NCI-H2227 treated with DMSO at 0.1 percent for 48 hours (cell line): ENCODE measurements around the gene EMX1.

ENCODE experiments used
- DNase-seq: peaks from one replicate; lab custom pipeline; 2025; lab: John Stamatoyannopoulos, UW

Gene EMX1

DNA sequence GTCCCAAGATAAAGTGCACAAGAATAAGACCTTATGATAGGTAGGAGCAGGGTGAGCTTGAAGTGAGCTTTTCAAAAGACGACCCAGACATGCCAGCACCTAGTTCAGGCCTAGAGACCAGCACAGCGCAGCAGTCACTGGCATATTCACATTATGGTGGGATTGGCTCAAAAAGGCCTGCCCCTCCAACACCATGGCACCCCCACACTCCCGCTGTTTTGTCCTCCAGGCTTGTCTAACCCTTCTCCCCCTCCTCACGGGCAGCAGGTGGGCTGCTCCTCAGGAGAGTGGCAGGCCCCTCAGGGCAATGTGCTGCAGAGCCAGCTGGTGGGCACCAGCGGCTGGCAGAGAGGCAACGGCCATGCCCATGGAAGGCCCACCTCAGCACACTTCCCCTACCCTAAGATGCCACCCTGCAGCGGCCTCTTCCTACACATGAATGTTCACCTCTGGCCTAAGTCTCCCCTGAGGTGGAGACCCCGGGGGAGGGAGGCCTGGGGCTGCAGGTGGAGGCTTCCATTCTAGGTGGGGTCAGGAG, 25.6 kb downstream of the EMX1 start:
- DNase-seq, result no peak

DNA sequence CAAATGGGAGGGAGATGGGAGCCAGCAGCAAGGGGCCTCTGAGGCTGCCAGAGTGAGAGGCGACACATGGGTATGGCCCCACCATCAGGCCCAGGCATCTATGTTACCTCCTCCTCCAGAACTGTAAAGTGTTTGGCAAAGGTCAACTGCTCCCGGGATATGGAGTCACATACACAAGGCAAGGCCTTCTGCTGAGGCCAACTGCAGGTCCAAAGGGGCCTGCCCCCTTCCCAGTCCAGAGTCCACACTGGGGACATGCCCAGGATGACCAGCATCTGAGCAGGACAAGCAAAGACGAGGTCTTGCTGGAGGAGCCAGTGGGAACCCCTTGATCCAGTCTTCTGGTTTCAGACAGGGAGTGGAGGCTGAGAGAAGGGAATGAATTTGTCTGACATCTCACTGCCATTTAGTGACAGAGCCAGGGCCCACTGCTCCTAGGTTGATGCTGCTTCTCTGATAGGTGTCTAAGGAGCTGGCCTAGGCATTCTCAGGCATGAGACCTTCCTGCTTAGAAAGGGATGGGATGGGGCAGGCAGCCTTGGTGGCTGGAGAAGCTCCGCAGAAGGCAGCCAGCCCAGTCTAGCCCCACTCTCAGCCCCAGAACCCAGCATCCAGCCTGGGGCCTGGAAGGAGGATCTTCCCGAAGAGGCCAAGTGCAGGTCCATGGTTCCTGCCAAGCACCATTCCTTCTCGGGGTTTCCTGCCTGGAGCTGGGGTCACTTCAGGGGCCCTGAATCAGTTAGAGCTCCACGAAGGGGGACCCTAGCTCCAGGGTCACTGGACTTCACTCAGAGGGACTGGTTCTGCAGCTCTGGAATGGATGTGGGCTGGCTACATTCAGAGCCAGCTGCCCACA, 26.4 kb downstream of the EMX1 start:
- DNase-seq, result no peak

DNA sequence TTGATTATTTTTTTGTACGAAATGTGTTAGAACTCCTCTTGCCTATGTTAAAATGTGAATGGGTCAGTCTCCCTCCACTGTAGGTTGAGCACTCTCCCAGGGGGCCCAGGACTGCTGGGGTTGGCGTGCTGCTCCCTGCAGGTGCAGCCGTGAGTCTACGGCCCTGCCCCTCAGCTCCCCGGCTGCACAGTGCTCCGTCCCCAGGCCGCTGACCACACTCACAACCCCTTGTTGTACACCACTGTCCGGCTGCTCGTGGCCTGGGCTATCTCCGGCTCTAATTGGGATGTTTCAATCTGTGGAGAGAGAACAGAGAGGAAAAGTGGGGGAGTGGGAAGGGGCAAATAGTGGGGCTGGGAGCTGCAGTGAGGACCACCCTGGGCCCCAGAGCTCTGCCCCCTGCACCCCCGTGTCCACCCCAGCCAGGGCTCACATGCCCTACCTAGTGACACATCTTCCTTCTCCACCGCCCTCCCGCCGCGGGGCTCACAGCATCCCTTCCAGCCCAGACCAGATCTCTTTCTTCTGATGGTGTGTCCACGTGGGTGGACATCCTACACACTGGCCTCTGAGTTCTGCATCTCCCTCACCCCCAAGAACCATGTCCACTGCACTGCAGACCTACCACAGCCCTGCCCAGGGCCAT, 27.6 kb downstream of the EMX1 start:
- DNase-seq, result no peak

DNA sequence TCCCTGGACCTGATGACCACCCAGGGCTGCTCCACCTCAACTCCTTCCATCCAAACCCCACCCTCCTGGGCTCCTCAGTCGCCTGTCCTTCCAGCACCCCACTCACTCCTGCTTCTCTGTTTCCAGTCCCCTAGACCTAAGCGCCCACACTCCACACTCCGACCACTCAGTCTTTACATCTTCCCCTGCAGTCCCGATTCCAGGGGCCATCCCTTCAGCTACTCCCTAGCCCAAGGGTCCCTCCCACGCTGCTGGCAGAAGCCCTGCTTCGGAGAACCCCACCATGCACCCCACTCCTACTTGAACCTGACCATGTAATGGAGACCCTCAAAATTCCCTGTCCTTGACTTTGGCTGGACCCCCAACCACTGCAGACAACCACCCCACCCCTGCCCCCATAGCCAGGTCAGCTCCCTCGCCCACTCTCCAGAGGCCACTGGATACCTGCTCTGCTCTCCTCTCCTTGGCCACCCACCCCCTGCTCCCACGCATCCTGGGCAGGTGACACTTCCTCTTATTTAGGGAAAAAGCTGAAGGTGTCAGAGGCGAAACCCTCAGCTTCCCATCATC, 28.2 kb downstream of the EMX1 start:
- DNase-seq, result no peak

DNA sequence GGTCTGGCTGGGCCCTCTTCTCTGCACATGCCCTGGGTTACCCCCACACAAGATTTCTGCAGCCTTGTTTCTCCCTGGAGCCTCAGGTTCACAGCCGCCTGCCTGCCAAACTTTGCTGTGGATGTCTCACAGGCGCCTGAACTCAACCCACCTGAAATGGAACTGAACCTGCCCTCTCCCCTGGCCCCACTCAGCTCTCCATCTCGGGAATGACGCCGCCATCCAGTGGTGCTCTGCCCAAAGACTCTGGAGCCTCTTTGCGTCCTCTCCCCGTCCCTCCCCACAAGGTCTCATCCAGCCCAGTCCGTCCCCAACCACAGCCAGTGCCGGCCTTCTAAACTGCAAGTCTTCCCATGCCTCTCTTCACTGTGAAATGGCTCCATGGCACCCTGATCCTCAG, 29.1 kb downstream of the EMX1 start:
- no peak for DNase-seq

DNA sequence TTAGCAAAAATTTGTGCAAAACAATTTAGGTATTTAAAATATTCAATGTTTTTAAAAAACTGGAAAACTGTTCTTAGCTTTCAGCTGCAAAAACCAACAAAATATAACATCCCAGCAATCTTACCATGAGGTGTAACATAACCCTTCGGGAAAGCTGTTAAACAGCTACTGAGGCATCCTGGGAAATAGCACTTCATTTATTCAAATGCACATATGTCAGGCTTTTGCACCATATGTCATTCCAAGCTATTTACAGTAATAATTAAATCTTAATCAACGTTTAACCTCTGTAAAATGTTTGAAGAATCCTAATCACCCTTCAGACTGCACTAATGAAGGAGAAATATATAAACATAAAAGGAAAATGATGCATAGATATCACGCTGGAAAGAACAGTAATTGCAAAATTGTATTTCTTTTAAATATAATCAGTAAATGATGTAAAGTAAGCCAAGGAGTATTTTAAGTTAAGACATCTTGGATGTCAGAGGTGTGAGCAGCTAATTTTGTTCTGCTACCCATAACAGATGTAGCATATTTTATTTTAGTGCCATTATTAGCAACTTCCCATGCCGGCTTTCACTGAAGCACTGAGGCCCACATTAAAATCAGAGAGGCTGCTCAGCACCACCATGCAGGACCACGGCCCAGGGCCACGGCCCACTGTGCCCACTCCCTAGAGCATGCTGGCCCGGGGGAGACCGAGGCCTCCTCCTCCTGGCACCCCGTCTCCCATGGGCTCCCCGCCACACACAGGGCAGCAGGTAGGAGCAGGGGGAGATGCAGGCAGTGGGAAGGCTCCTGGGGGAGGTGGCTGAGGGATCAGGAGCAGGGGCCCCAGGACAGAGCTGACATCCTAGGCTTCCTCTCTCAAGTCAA, 30.9 kb downstream of the EMX1 start:
- DNase-seq, result no peak

DNA sequence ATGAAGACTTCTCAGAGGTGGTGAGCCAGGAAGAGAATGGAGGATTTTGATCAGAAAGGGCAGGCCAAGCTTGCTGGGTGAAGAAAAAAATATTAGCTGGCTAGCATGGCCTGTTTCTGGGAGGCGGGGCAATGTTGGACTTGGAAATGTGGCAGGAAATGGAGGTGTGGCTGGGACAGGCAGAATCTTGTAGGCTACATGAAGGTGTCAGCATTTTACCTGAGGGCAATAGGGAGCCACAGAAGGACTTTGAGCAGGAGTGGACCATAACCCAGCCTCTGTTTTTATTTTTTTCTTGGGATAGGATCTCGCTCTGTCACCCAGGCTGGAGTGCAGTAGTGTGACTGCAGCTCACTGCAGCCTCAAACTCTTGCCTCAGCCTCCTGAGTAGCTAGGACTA, 31.7 kb downstream of the EMX1 start:
- DNase-seq, result no peak

DNA sequence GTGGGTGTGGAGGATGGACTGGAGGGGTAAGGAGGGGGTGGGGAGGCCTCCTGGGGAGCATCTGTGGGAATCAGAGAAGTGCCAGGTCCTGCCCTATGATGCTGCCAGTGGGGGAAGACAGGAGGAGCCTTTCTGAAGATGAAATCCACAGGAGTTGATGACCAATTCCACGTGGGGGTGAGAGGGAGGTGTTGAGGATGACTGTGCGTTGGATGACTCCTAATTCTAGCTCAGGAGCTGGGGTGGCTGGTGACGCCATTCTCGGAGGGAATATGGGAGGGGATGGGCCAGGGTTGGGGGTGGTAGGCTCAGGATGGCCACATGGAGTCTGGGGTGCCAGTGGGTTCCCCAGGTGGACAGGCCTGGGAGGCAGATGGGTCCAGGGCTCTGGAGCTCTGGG, 32.3 kb downstream of the EMX1 start:
- no peak for DNase-seq

DNA sequence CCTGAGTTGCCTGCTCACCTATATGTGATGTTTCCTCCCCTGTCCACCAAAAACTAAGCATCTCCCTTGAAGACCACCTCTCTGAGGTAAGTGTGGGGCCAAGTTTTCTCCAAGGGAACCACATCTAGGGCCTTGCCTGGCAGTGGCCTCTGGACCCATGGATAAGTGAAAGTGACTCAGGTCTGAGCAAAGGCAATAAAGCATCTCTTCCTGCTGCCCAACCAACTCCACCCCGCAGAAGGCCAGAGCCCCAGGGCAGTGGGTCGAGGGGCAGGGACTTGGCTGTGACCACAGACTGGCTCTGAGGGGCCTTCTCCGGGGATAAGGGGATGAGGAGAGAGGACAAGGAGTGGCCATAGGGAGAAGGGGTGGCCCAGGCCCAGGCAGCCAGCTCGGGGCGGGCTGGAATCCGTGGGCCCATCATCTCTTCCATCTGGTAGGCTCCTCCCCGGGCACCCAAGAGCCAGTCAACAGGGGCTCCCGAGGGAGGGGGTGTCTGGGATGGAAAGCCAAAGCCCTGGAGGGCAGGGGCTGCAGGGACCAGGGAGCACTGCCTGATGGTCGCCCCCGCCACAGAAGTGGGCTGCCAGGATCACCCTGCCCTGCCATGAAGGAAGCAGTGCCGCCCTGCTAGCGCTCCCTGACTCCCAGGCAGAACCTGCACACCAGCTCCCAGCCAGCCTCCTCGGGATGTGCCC, 33.4 kb downstream of the EMX1 start:
- DNase-seq, result no peak

DNA sequence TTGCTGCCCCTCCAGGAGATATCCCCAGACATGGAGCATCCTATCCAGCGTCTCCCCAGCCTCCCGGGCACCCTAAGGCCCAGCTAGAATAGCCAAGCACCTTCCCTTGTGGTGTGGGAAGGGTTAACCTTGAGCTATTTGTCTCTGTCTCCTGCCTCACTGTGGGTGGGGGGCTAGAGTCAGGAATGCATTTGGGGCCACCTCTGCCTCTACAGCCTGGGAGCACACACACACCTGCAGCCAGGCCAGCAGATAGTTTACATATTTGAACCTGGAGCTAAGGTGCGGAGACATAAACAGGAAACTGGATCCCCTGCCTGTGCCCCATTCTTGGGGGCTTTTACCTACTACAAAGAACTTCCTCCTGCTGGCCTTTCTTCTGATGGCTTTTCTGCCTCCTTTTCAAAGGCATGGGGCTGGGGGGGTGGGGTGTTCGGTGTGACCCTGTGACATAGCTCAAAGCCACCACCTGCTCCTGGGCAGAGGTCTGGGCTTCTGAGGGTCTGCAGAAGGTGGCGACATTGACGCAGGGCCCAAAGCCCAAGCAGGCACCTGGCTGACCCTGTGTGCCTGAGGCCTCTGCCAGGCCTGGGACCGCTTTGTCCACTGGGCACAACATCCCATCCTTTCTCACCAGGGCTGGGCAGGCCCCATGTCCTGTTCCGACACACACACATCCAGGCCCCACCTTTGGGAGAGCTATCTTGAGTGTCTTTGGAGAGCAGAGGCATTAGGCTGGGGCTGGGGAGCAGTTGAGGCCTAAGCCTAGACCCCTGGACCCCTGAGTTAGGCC, 34.2 kb downstream of the EMX1 start:
- no peak for DNase-seq

DNA sequence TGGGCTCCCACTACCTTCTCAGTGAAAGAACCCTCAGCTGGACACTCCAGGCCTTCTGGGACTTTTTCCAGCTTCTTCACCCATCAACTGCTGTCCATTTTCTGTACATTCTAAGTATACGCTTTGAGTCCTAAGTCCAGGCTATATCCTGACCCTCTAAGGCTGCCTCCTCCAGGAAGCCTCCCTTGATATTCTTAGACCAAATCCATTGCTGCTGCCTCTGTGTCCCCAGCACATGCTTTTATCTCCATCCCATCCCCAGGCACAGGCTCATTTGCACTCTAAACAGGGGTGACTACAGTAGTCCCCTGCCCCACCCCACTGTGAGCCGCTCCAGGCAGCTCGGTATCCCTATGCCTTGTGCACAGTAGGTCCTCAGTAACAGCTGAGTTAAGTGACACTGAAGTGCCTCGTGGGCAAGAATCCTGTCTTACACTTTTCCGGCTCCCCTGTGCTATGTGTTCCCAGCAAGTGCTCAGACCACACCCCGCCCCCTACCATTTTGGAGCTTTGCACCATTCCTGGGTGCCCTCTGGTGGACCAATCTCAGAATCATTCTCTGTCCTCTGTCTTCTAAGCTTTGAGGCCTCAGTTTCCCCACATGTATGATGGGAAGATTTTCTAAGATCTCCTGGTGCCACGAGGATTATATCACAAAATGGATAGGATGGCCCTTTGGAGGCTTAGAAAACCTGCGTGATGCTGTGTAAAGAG, 34.9 kb downstream of the EMX1 start:
- no peak for DNase-seq

DNA sequence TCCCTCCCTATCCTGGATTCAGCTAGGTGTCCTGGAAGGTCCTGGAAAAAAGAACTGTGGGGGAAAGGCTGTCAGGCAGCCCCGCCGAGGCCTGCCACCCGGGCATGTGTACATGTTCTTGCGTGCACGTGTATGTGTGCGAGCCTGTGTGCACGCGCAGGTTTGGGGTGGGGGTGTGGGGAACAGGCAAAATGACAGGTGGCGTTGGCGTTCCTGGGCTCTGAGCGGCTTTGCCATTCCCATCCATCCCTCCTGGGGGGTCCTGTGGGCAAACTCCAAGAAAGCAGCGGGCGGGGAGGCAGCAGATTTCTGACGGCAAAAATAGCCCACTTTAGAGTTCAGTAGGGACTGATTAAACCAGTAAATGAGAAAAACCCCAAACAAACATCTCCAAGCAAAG, 35.6 kb downstream of the EMX1 start:
- DNase-seq, result no peak

DNA sequence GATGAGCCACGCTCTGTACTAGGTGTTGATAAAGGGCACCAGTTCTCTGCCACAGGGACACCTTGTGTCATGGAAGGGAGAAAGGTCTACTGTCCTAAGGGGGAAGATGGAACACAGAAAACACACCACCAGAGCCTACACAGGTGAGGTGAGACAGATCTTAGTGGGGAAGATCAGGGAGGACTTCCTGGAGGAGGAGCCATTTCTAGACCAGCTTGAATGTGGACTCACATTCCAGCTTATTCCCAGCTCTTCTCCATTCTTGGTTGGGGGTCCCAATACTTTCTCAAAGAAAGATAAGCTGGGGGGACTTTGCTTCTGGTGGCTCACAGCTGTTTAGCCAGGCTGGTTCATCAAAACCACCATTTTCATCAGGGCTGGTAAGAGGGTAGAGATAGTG, 36.2 kb downstream of the EMX1 start:
- no peak for DNase-seq

DNA sequence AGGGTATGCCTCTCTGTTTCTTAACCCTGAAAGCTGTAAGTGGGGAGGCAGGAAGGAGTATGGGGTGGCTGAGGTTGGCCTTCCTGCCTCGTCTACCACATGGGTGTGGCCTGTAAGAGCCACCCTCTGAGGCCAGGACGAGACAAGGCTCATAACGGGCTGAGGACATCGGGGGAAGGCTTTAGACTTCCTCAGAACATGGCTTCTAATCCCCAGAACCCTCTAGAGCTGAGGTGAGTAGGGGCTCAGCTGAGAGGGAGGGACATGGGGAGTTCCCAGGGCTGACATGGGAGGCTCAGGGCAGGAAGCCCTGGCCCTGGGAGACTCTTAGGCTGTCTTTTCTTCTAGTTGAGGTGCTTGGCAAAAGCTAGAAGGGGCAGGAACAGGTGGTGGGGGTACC, 36.7 kb downstream of the EMX1 start:
- no peak for DNase-seq

DNA sequence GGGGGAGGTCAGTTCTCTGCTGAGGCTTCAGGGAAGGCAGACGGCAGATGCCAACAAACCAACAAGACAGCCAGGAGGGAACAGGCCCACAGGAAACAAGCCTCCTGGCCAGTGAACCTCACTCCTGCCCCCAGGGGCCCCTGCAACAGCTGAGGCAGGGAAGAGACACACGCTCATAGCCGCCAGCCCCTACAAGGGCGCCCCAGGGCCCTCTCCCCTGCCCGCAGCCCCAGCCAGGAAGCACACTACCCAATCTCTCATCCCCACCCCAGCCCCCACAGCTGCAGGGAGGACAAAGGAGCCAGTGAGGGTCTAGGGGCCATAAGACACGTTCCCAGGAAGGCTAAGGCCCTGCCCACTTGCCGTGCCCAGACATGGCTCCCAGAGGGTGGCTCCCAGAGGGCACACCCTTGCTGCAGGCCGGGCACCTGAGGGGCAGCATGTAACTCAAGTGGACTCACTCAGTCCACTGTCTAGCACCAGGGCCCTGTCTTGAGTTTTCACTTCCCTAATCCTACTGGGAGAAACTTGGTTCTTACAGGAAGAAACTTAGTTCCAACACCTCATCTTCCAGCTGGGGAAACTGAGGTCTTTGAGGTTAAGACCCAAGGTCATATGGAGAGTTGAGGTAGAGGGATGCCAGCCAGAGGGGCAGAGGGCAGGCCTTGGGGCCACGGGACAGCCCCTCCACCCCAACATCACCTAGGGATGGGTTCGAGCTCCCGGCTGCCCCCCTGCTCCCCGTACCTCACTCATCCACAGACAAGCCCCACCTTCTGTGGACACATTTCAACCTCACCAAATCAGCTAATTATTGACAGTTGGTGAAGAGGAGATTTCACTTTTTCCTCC, 37.3 kb downstream of the EMX1 start:
- no peak for DNase-seq

DNA sequence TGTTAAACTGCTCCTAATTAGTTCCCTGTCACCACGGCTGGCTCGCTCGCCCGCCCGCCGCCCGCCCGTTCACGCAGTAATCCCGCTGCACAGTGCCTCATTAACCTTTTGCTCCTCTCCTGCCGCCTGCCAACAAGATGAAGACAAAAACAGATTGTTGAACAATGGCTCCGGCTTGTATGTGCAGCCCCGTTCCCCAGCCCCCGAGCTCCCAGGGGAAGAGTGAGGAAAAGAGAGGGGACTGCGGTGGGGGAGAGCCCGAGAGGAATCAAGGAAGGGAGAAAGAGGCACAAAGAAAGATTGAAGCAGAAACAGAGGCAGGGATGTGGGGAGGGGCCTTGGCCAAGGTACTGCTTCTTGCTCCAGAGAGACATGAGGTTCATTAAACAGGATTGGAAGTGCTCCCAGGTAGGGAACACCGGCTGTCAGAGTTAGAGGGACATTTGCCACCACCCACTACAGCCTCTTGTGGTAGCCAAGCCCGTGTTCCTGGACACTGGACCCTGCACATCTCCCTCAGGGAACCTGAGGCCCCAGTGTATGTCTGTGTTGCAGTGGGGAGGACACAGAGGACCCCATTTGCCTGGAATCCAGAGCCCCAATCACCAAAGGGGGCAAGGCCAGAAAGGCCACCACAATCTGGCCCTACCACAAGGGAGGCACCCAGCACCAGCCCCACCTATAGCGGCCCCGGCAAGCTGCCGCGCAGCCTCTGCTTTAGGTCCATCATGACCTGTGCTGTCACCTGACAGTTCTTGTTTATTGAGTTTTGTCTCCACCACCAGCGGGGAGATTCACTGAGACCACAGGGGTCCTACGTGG, 38.1 kb downstream of the EMX1 start:
- peak; percentile 17 for DNase-seq

DNA sequence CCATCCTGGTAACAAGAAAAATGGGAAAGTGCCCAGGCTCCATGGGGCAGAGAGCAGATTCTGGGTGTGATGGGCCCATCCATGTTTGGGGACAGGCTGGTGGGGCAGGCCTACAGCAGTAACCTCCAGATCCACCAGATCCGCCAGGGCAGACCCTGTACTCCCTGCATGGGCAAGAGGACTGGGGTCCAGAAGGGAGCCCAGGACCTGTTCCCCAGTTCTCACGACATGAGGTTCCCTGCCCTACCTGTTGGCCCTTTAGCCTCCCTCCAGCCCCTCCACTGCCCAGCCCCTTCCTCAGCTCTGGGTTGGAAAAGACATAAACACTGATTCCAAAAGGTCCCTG, 38.7 kb downstream of the EMX1 start:
- no peak for DNase-seq

DNA sequence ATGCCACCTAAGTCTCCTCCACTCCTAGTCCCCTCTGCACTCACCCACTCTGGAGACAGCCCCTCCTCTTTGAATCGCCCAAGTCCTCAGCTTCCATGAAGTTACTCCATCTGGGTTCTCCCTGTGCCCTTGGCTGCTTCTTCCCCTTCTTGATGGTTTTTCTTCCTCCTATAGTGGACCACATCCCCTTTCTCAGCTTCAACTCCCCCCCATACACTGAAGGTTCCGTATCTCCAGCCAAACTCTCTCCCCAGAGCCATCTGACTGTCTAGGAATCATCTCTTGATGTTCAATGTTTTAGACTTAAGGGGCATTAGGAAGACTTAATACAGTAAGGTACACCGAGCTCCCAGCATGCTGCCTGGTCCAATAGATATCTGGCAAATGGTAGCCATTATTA, 39.6 kb downstream of the EMX1 start:
- DNase-seq, result no peak
